Measurements from ENCODE around the gene GPBAR1.

The GPBAR1 gene

GRCh38 chr2:218244665-218245064, 16.1 kb upstream of the GPBAR1 start:
- no peak for DNase-seq

- no peak for DNase-seq
Observed at GRCh38 chr2:218245214-218245613, 15.6 kb upstream of the GPBAR1 start.

- DNase-seq, result peak in 1 of 3 donors; percentile 18
Observed at GRCh38 chr2:218249691-218250090, 11.1 kb upstream of the GPBAR1 start.

- DNase-seq, result peak; percentile 75 to 85 (median 84)
Observed at GRCh38 chr2:218252509-218253231, 8.1 kb upstream of the GPBAR1 start.

- no peak for DNase-seq
Observed at GRCh38 chr2:218253232-218253625, 7.6 kb upstream of the GPBAR1 start.

GRCh38 chr2:218255446-218255845, 5.4 kb upstream of the GPBAR1 start:
- peak; percentile 54 to 85 (median 82) for DNase-seq

GRCh38 chr2:218256612-218257350, 4.0 kb upstream of the GPBAR1 start:
- no peak for DNase-seq

GRCh38 chr2:218257390-218257981, 3.3 kb upstream of the GPBAR1 start:
- DNase-seq, result peak; percentile 80 to 89 (median 88)

- DNase-seq, result peak; percentile 82 to 83 (median 83)
Observed at GRCh38 chr2:218259099-218259961, 1.5 kb upstream of the GPBAR1 start.

- no peak for DNase-seq
Observed at GRCh38 chr2:218260166-218260565, 649 bp upstream of the GPBAR1 start.

GRCh38 chr2:218261423-218262236, 815 bp downstream of the GPBAR1 start:
- DNase-seq, result peak; percentile 45 to 55 (median 47)

- DNase-seq, result no peak
Observed at GRCh38 chr2:218262237-218262600, 1.4 kb downstream of the GPBAR1 start.

- no peak for DNase-seq
Observed at GRCh38 chr2:218262631-218263586, 2.1 kb downstream of the GPBAR1 start.

GRCh38 chr2:218263817-218264641, 3.2 kb downstream of the GPBAR1 start:
- DNase-seq, result peak; percentile 51 to 75 (median 66)

GRCh38 chr2:218264773-218265561, 4.2 kb downstream of the GPBAR1 start:
- DNase-seq, result no peak

GRCh38 chr2:218265626-218266025, 4.8 kb downstream of the GPBAR1 start:
- DNase-seq, result no peak

GRCh38 chr2:218266316-218266979, 5.6 kb downstream of the GPBAR1 start:
- no peak for DNase-seq

GRCh38 chr2:218267259-218267658, 6.4 kb downstream of the GPBAR1 start:
- no peak for DNase-seq
